ENCODE measurements around the gene IFT88. TPM values are rescaled to one million over a fixed set of nuclear protein-coding genes. Genes with fewer than 3 reads are reported as not detected.

IFT88 gene
- total RNA-seq, 1 experiment from 2014 or later = 12.3 TPM

DNA sequence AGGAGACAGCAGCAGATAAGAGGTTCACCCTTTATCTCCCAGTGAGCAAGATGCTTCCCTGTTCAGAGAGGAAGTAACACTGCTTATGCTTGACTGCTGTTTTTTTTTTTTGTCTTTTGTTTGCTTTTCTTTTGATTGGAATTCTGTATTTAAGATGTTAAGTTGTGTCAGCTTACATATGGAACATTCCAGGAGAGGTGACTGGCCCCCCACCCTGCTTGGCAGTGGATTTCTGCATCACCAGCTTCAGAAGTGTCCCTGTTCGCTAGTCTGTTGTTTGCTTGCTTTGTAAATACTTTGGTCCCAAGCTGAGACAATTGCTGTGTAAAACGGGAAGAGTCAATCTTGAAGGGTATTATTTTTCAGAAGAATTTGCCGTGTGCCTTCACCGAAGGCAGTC is 43.0 kb downstream of the IFT88 start:
- BruUV-seq (replicated peaks) = no TSS peak
- H3K27ac ChIP-seq (ENCODE audit: low read length) = no peak overlapping the region
- no peak for TF ChIP-seq TCF7L2 (IDR thresholded peaks at IDR 0.05; ENCODE audit: low read depth, low read length)
- no peak for TF ChIP-seq SIN3A (IDR thresholded peaks at IDR 0.05; ENCODE audit: borderline replicate concordance, insufficient read depth, low read depth, low read length)
- H3K4me1 ChIP-seq (ENCODE audit: control insufficient read depth, insufficient read depth, low read length) = no peaks in the 10 kb centered on the region
- DNase-seq (ENCODE audit: low read depth, low spot score) (no peak), ATAC-seq (no peak)
- POLR2A ChIA-PET = no interaction called here
- in situ Hi-C loops (cut with HindIII; ENCODE audit: low pct_unique_long_range_greater_than_20kb, low sequenced_read_pairs) (no loop called here), intact Hi-C loops (cut with micrococcal nuclease; ENCODE audit: unreplicated experiment) (no loop called here)
- no peaks in the 10 kb centered on the region for H3K9me3 ChIP-seq (ENCODE audit: control insufficient read depth, insufficient read depth, low read depth, low read length)
- H3K4me3 ChIP-seq (ENCODE audit: low read depth in 2 of 2, low read length in 2 of 2) = no peak overlapping the region
- CTCF ChIA-PET = no interaction called here
- no peaks in the 10 kb centered on the region for H3K36me3 ChIP-seq (ENCODE audit: control insufficient read depth, insufficient read depth, low read length)
- H3K27me3 ChIP-seq (ENCODE audit: control insufficient read depth, insufficient read depth, low read length) = no peaks in the 10 kb centered on the region

DNA sequence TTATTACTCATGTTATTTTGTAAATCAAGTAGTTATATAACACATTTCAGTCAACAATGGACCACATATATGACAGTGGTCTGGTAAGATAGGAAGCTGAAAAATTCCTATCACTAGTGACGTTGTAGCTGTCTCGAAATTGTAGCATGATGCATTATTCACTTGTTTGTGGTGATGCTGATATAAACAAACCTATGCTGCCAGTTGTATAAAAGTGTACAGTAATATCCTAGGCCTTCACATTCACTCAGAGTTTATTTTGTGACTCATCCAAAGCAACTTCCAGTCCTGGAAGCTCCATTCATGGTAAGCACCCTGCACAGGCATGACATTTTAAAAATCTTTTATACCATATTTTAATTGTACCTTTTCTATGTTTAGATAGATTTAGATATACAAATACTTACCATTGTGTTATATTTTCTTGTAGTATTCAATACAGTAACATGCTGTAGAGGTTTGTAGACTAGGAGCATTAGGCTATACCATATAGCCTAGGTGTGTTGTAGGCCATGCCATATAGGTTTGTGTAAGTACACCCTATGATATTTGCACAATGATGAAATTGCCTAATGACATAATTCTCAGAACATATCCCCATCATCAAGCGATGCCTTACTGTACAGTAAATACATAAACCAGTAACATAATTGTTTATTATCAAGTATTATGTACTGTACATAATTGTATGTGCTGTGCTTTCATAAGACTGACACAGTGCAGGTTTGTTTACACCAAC is 49.3 kb downstream of the IFT88 start:
- Histone ChIP-seq H3K27me3 (ENCODE audit: control insufficient read depth, insufficient read depth, low read length) (no peaks in the 10 kb centered on the region), H3K4me3 (ENCODE audit: low read depth in 2 of 2, low read length in 2 of 2) (no peak overlapping the region), H3K4me1 (ENCODE audit: control insufficient read depth, insufficient read depth, low read length) (no peaks in the 10 kb centered on the region), H3K9me3 (ENCODE audit: control insufficient read depth, insufficient read depth, low read depth, low read length) (no peaks in the 10 kb centered on the region), H3K36me3 (ENCODE audit: control insufficient read depth, insufficient read depth, low read length) (no peaks in the 10 kb centered on the region), H3K27ac (ENCODE audit: low read length) (no peak overlapping the region)
- ChIA-PET CTCF (no interaction called here), POLR2A (no interaction called here)
- in situ Hi-C loops (cut with HindIII; ENCODE audit: low pct_unique_long_range_greater_than_20kb, low sequenced_read_pairs) = no loop called here
- TF ChIP-seq, protein P1, sequence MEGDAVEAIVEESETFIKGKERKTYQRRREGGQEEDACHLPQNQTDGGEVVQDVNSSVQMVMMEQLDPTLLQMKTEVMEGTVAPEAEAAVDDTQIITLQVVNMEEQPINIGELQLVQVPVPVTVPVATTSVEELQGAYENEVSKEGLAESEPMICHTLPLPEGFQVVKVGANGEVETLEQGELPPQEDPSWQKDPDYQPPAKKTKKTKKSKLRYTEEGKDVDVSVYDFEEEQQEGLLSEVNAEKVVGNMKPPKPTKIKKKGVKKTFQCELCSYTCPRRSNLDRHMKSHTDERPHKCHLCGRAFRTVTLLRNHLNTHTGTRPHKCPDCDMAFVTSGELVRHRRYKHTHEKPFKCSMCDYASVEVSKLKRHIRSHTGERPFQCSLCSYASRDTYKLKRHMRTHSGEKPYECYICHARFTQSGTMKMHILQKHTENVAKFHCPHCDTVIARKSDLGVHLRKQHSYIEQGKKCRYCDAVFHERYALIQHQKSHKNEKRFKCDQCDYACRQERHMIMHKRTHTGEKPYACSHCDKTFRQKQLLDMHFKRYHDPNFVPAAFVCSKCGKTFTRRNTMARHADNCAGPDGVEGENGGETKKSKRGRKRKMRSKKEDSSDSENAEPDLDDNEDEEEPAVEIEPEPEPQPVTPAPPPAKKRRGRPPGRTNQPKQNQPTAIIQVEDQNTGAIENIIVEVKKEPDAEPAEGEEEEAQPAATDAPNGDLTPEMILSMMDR (IDR thresholded peaks at IDR 0.05) = no peak
- TF ChIP-seq, protein P2, sequence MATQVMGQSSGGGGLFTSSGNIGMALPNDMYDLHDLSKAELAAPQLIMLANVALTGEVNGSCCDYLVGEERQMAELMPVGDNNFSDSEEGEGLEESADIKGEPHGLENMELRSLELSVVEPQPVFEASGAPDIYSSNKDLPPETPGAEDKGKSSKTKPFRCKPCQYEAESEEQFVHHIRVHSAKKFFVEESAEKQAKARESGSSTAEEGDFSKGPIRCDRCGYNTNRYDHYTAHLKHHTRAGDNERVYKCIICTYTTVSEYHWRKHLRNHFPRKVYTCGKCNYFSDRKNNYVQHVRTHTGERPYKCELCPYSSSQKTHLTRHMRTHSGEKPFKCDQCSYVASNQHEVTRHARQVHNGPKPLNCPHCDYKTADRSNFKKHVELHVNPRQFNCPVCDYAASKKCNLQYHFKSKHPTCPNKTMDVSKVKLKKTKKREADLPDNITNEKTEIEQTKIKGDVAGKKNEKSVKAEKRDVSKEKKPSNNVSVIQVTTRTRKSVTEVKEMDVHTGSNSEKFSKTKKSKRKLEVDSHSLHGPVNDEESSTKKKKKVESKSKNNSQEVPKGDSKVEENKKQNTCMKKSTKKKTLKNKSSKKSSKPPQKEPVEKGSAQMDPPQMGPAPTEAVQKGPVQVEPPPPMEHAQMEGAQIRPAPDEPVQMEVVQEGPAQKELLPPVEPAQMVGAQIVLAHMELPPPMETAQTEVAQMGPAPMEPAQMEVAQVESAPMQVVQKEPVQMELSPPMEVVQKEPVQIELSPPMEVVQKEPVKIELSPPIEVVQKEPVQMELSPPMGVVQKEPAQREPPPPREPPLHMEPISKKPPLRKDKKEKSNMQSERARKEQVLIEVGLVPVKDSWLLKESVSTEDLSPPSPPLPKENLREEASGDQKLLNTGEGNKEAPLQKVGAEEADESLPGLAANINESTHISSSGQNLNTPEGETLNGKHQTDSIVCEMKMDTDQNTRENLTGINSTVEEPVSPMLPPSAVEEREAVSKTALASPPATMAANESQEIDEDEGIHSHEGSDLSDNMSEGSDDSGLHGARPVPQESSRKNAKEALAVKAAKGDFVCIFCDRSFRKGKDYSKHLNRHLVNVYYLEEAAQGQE (IDR thresholded peaks at IDR 0.05; ENCODE audit: insufficient read depth in 1 of 2, low read depth in 2 of 2, low read length in 1 of 2) = no peak
- TF ChIP-seq POLR2AphosphoS5 (IDR thresholded peaks at IDR 0.05; ENCODE audit: low read depth, low read length) = no peak
- no peak for TF ChIP-seq TCF7L2 (IDR thresholded peaks at IDR 0.05; ENCODE audit: low read depth, low read length)
- TF ChIP-seq SIN3A (IDR thresholded peaks at IDR 0.05; ENCODE audit: borderline replicate concordance, insufficient read depth, low read depth, low read length) = no peak
- BruUV-seq (replicated peaks) = no TSS peak
- intact Hi-C loops (cut with micrococcal nuclease; ENCODE audit: unreplicated experiment) = no loop called here
- peak; percentile 62 for DNase-seq (ENCODE audit: low read depth, low spot score)
- peak; percentile 92 for ATAC-seq

DNA sequence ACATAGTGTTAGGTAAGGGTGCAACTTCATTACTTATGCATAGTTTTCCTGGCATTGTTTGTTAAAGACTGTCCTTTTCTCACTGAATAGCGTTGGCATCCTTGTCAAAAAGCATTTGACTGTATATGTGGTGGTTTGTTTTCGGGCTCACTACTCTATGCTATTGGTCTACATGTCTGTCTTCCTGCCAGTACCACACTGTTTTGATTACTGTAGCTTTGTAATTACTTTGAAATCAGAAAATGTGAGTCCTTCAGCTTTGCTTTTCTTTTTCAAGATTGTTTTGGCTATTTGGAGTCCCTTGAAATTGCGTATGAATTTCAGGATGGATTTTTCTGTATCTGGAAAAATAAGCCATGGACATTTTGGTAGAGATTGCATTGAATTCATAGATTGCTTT is 56.0 kb downstream of the IFT88 start:
- no peaks in the 10 kb centered on the region for H3K4me1 ChIP-seq (ENCODE audit: control insufficient read depth, insufficient read depth, low read length)
- in situ Hi-C loops (cut with HindIII; ENCODE audit: low pct_unique_long_range_greater_than_20kb, low sequenced_read_pairs) (no loop called here), intact Hi-C loops (cut with micrococcal nuclease; ENCODE audit: unreplicated experiment) (no loop called here)
- BruUV-seq (replicated peaks) = no TSS peak
- no peaks in the 10 kb centered on the region for H3K27me3 ChIP-seq (ENCODE audit: control insufficient read depth, insufficient read depth, low read length)
- ATAC-seq = no peak
- CTCF ChIA-PET = no interaction called here
- H3K36me3 ChIP-seq (ENCODE audit: control insufficient read depth, insufficient read depth, low read length) = no peaks in the 10 kb centered on the region; the same call in 1 of the 2 replicates
- no peak for DNase-seq (ENCODE audit: low read depth, low spot score)
- H3K4me3 ChIP-seq (ENCODE audit: low read depth in 2 of 2, low read length in 2 of 2) = no peak overlapping the region
- TF ChIP-seq, protein P1 (IDR thresholded peaks at IDR 0.05) = no peak
- TF ChIP-seq SIN3A (IDR thresholded peaks at IDR 0.05; ENCODE audit: borderline replicate concordance, insufficient read depth, low read depth, low read length) (no peak), TCF7L2 (IDR thresholded peaks at IDR 0.05; ENCODE audit: low read depth, low read length) (no peak), POLR2AphosphoS5 (IDR thresholded peaks at IDR 0.05; ENCODE audit: low read depth, low read length) (no peak)
- TF ChIP-seq, protein P2 (IDR thresholded peaks at IDR 0.05; ENCODE audit: insufficient read depth in 1 of 2, low read depth in 2 of 2, low read length in 1 of 2) = no peak
- no peak overlapping the region for H3K27ac ChIP-seq (ENCODE audit: low read length)
- H3K9me3 ChIP-seq (ENCODE audit: control insufficient read depth, insufficient read depth, low read depth, low read length) = no peaks in the 10 kb centered on the region
- POLR2A ChIA-PET = no interaction called here

All from Panc1 (cell line).